Left renal cortex interstitium (tissue), 4 donors: ENCODE results near the gene ZNF311. TPM values are rescaled to one million over a fixed set of nuclear protein-coding genes. Genes with fewer than 3 reads are reported as not detected.
"Not testable (repeated sequence)": the region's sequence is repeated elsewhere in the genome, so short reads cannot be mapped to it uniquely, and the experiment has no call there.

ENCODE experiments used
- DNase-seq, 4 donors: peaks; one replicate each; pipeline ENCODE4 v3.0.0-alpha.2; 2013; ENCODE audit warnings: low read depth in 4 of 4, low spot score in 2 of 4, missing footprints in 1 of 4
- polyA plus RNA-seq, 4 donors: library from polyadenylated mRNA; unstranded; fragments of 120-200 nt; gene quantifications; one replicate each; pipeline ENCODE4 v1.2.1, GENCODE V29; 2013; ENCODE audit not compliant: insufficient read length in 4 of 4

Gene ZNF311
- polyA plus RNA-seq, 4 donors = 4.7 to 7.6 (median 6.5) TPM

- no peak for DNase-seq
Measured at GRCh38 chr6:28956331-28956730, 48.8 kb downstream of the ZNF311 start.

GRCh38 chr6:28953585-28954258, 51.4 kb downstream of the ZNF311 start:
- peak in 1 of 4 donors; percentile 16 for DNase-seq

GRCh38 chr6:28953039-28953584, 52.0 kb downstream of the ZNF311 start:
- no peak for DNase-seq

DNA sequence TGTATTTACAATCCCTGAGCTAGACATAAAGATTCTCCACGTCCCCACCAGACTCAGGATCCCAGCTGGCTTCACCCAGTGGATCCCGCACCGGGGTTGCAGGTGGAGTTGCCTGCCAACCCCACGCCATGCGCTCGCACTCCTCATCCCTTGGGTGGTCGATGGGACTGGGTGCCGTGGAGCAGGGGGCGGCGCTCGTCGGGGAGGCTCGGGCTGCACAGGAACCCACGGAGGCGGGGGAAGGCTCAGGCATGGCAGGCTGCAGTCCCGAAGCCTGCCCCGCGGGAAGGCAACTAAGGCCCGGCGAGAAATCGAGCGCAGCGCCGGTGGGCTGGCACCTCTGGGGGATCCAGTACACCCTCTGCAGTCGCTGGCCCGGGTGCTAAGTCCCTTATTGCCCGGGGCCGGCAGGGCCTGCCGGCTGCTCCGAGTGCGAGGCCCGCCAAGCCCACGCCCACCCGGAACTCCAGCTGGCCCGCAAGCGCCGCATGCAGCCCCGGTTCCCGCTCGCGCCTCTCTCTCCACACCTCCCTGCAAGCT, 55.4 kb downstream of the ZNF311 start:
- DNase-seq = not testable (repeated sequence)

DNA sequence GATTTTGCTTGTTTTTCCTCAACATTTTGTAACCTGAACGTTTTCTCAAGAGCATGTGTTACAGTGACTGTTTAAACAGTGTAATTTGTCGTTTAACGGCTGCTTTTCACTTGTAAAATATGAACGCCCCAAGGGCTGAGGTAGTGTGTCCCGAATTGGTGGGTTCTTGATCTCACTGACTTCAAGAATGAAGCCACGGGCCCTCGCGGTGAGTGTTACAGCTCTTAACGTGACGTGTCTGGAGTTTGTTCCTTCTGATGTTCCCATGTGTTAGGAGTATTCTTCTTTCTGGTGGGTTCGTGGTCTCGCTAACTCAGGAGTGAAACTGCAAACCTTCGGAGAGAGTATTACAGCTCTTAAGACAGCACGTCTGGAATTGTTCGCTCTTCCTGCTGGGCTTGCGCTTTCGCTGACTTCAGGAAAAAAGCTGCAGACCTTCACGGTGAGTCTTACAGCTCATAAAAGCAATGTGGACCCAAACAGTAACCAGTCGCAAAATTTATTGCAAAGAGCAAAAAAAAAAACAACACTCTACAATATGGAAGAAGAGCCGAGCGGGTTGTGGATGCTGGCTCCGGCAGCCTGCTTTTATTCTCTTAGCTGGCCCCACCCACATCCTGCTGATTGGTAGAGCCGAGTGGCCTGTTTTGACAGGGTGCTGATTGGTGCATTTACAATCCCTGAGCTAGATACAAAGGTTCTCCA, 56.2 kb downstream of the ZNF311 start:
- no peak for DNase-seq

DNA sequence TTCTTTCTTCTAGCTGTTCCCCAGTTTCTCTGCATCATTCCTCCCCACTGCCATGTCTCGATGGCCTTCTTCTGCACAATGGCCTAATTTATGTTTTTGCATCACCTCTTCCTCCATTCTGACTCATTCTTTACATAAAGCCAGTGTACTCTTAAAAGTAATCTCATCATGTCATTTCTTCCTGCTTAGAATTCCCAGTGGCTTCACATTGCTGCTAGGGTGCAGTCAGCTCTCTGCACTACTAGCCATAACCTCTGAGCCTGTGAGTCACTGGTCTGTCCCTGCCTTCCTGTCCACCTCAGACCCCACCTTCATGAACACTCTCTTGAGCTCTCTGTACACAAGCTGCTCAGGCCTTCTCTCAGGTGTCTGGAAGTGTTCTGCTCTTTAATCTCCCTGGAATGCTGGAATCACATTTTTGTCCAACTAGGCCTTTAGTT, 57.3 kb downstream of the ZNF311 start:
- DNase-seq = no peak

- DNase-seq = no peak
Measured at GRCh38 chr6:28947067-28947765, 57.9 kb downstream of the ZNF311 start.

DNA sequence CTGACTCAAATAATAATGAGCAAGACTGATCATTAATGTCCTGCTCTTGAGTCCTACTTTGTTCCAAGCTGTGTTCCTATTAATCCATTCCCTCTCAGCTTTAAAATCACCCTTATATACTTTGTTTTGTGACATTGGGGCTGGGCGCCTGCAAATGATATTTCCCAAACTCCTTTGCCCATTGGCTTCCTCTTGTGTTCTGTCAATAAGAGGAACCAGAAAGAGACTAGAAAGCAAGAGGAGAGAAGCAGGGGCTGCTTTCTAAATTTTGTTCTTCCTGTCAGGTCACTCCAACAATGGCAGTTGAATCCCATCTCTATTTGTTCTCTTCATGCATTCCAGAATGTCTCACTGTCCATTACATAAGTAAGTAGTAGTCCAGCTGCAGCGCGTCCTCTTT, 59.8 kb downstream of the ZNF311 start:
- DNase-seq = no peak

Other genes with a start within 250 kb of the ZNF311 start
- gene TRIM27, start 81.3 kb downstream of the ZNF311 start, polyA plus RNA-seq = 10 to 100 TPM; 66.5 to 98.6 (median 82.4) TPM
- not detected for gene OR2W1, start 39.9 kb upstream of the ZNF311 start, polyA plus RNA-seq
- not detected for gene OR2B3, start 82.0 kb upstream of the ZNF311 start, polyA plus RNA-seq
- not detected for gene OR2J1, start 94.2 kb upstream of the ZNF311 start, polyA plus RNA-seq
- not detected for gene OR2J3, start 102.7 kb upstream of the ZNF311 start, polyA plus RNA-seq
- not detected for gene OR2J2, start 165.6 kb upstream of the ZNF311 start, polyA plus RNA-seq